Esophagus squamous epithelium (tissue), 4 donors: ENCODE data around the gene RAX.

Source experiments
- POLR2A ChIP-seq, 4 donors: fragments of 450-650 bp; IDR thresholded peaks; one replicate each; pipeline ENCODE4 v1.6.1; 2017; ENCODE audit warnings: antibody characterized with exemption in 4 of 4, mild to moderate bottlenecking in 4 of 4, moderate library complexity in 3 of 4
- TF ChIP-seq, protein P1 (sequence below), 6 experiments: fragments of 450-650 bp in 4 of 6; fragments of 200-600 bp in 2 of 6; sonication (generic) in 2 of 6; IDR thresholded peaks; one replicate each; pipeline ENCODE4 v1.5.1; 2016 to 2019; ENCODE audit warnings: antibody characterized with exemption in 6 of 6, mild to moderate bottlenecking in 4 of 6, moderate library complexity in 4 of 6

DNA sequence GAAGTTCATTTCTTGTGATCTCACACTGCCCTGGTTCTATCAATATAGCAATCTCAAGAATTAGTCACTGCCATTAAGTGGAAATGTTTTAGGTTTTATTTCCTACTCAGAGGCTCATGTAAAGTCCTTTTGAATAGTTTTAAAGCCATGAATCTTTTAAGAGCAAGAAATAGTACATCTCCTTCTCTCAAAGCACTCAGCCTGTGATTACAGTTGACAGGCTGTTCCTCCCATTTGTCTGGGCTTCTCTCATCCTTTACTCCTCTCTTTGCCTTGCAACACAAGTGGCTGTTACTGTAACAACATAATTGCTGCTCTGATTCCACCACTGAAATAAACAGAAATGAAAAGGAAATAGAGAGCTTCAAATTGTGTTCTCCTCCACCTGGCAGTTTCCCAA, 34.9 kb downstream of the RAX start:
- TF ChIP-seq, protein P1, sequence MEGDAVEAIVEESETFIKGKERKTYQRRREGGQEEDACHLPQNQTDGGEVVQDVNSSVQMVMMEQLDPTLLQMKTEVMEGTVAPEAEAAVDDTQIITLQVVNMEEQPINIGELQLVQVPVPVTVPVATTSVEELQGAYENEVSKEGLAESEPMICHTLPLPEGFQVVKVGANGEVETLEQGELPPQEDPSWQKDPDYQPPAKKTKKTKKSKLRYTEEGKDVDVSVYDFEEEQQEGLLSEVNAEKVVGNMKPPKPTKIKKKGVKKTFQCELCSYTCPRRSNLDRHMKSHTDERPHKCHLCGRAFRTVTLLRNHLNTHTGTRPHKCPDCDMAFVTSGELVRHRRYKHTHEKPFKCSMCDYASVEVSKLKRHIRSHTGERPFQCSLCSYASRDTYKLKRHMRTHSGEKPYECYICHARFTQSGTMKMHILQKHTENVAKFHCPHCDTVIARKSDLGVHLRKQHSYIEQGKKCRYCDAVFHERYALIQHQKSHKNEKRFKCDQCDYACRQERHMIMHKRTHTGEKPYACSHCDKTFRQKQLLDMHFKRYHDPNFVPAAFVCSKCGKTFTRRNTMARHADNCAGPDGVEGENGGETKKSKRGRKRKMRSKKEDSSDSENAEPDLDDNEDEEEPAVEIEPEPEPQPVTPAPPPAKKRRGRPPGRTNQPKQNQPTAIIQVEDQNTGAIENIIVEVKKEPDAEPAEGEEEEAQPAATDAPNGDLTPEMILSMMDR (IDR thresholded peaks at IDR 0.05), result no peak
- no peak for TF ChIP-seq POLR2A (IDR thresholded peaks at IDR 0.05)
